DMS 273 treated with DMSO at 0.1 percent for 48 hours (cell line): Measurements from ENCODE around the gene ARSK.
A peak's percentile ranks its signal among the peaks of the same experiment; 100 is the strongest.

ENCODE experiments used
- DNase-seq: peaks from one replicate; lab custom pipeline; 2025; lab: John Stamatoyannopoulos, UW

The ARSK gene

GRCh38 chr5:95554647-95555548, at the start of gene ARSK, which contains the start of gene SKIC3:
Gene ARSK (plus strand): TSS chr5:95555101. CDS start chr5:95555279, 178 bp downstream.
Gene SKIC3 (minus strand): TSS chr5:95554977. CDS start chr5:95547150, 7,827 bp downstream.
- DNase-seq = peak; percentile 97

- DNase-seq = no peak
Observed at GRCh38 chr5:95508550-95508949, 46.4 kb upstream of the ARSK start.

- DNase-seq = no peak
Observed at GRCh38 chr5:95511606-95512005, 43.3 kb upstream of the ARSK start.

- no peak for DNase-seq
Observed at GRCh38 chr5:95518417-95518816, 36.5 kb upstream of the ARSK start.

GRCh38 chr5:95519151-95519550, 35.8 kb upstream of the ARSK start:
- peak; percentile 68 for DNase-seq

- DNase-seq = peak; percentile 40
Observed at GRCh38 chr5:95519681-95520080, 35.2 kb upstream of the ARSK start.

- DNase-seq = peak; percentile 23
Observed at GRCh38 chr5:95520206-95520605, 34.7 kb upstream of the ARSK start.

GRCh38 chr5:95524423-95524822, 30.5 kb upstream of the ARSK start:
- DNase-seq = no peak

GRCh38 chr5:95526871-95527270, 28.0 kb upstream of the ARSK start:
- no peak for DNase-seq

GRCh38 chr5:95528565-95528964, 26.3 kb upstream of the ARSK start:
- DNase-seq = no peak

GRCh38 chr5:95530416-95530815, 24.5 kb upstream of the ARSK start:
- no peak for DNase-seq

GRCh38 chr5:95531491-95531890, 23.4 kb upstream of the ARSK start:
- no peak for DNase-seq

- no peak for DNase-seq
Observed at GRCh38 chr5:95532415-95532814, 22.5 kb upstream of the ARSK start.

GRCh38 chr5:95533106-95533505, 21.8 kb upstream of the ARSK start:
- no peak for DNase-seq

- no peak for DNase-seq
Observed at GRCh38 chr5:95533761-95534160, 21.1 kb upstream of the ARSK start.

GRCh38 chr5:95537501-95537900, 17.4 kb upstream of the ARSK start:
- DNase-seq = no peak

- DNase-seq = peak; percentile 23
Observed at GRCh38 chr5:95543017-95543705, 11.7 kb upstream of the ARSK start.

GRCh38 chr5:95549030-95549429, 5.9 kb upstream of the ARSK start:
- DNase-seq = no peak

GRCh38 chr5:95554331-95554646, 612 bp upstream of the ARSK start:
- no peak for DNase-seq

GRCh38 chr5:95555553-95555952, 652 bp downstream of the ARSK start:
- no peak for DNase-seq

- no peak for DNase-seq
Observed at GRCh38 chr5:95557841-95558240, 2.9 kb downstream of the ARSK start.

GRCh38 chr5:95562282-95562681, 7.4 kb downstream of the ARSK start:
- DNase-seq = no peak

GRCh38 chr5:95563367-95563766, 8.5 kb downstream of the ARSK start:
- DNase-seq = no peak
